Left ventricle myocardium inferior (tissue), 1 donor: Measurements from ENCODE around the gene ARIH2. TPM values are rescaled to one million over a fixed set of nuclear protein-coding genes. Genes with fewer than 3 reads are reported as not detected.
"Not testable (repeated sequence)": the region's sequence is repeated elsewhere in the genome, so short reads cannot be mapped to it uniquely, and the experiment has no call there.

Experiments
- DNase-seq: peaks from one replicate; pipeline ENCODE4 v3.0.0-alpha.2; 2020
- H3K27ac ChIP-seq: fragments of 200-600 bp; replicated peaks from 2 replicates; pipeline ENCODE4 v1.8.0; 2021
- H3K27me3 ChIP-seq: fragments of 200-600 bp; 2 replicates; pipeline ENCODE4 v1.8.0; 2021; ENCODE audit warnings: low read depth
- H3K36me3 ChIP-seq: fragments of 200-600 bp; 2 replicates; pipeline ENCODE4 v1.8.0; 2021
- H3K4me1 ChIP-seq: fragments of 200-600 bp; 2 replicates; pipeline ENCODE4 v1.8.0; 2021
- H3K4me3 ChIP-seq: fragments of 200-600 bp; 2 replicates; pipeline ENCODE4 v1.8.0; 2021; ENCODE audit warnings: mild to moderate bottlenecking, moderate library complexity
- H3K9me3 ChIP-seq: fragments of 200-600 bp; replicated peaks from 2 replicates; pipeline ENCODE4 v1.8.0; 2021
- intact Hi-C: fragments of 100-400 bp; cut with micrococcal nuclease; formaldehyde crosslinking; loops from one replicate; pipeline ENCODE4 v1.11.0; 2022
- total RNA-seq: library from RNA; stranded (reverse); fragmentation: NEBNext Ultra II Directional; extraction: Animal tissue kit (Norgen Biotek cat#: 25700); gene quantifications from one replicate; pipeline ENCODE4 v1.2.1, GENCODE V29; 2021
- TF ChIP-seq, protein P1 (sequence below): fragments of 200-600 bp; IDR thresholded peaks from 2 replicates; pipeline ENCODE4 v1.8.0; 2021; ENCODE audit warnings: antibody characterized with exemption, mild to moderate bottlenecking, borderline replicate concordance
- donor health status: DM: no; HTN: yes; CAD: no; lungs with severe emphysema.

The ARIH2 gene
- total RNA-seq, 1 donor from 2014 or later, result 180 TPM

DNA sequence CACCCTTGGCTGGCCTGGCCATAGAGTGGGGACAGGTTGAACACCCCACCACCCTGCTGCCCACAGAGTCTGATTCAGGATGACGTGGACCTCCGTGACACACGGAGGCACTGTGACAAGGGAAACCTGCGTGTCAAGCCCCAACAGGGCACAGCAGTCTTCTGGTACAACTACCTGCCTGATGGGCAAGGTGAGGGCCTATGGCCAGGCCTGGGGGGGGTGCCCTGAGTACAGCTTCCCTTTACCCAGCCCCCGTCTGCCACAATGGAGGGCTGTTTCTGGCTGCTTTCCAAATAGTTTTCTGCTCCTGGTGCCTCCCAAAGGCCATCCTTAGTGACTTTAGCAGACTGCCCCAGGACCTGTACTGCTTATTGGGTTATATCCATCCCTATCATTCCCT is 87.4 kb downstream of the ARIH2 start:
- intact Hi-C loops, result no loop called here
- TF ChIP-seq, protein P1, sequence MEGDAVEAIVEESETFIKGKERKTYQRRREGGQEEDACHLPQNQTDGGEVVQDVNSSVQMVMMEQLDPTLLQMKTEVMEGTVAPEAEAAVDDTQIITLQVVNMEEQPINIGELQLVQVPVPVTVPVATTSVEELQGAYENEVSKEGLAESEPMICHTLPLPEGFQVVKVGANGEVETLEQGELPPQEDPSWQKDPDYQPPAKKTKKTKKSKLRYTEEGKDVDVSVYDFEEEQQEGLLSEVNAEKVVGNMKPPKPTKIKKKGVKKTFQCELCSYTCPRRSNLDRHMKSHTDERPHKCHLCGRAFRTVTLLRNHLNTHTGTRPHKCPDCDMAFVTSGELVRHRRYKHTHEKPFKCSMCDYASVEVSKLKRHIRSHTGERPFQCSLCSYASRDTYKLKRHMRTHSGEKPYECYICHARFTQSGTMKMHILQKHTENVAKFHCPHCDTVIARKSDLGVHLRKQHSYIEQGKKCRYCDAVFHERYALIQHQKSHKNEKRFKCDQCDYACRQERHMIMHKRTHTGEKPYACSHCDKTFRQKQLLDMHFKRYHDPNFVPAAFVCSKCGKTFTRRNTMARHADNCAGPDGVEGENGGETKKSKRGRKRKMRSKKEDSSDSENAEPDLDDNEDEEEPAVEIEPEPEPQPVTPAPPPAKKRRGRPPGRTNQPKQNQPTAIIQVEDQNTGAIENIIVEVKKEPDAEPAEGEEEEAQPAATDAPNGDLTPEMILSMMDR, result no peak
- Histone ChIP-seq H3K4me1 (peaks cover 29% of the 10 kb centered on the region), H3K9me3 (no peaks in the 10 kb centered on the region), H3K36me3 (no peaks in the 10 kb centered on the region), H3K27ac (peak overlapping the region; percentile 98), H3K27me3 (no peaks in the 10 kb centered on the region), H3K4me3 (peak overlapping the region; percentile 91)
- no peak for DNase-seq

DNA sequence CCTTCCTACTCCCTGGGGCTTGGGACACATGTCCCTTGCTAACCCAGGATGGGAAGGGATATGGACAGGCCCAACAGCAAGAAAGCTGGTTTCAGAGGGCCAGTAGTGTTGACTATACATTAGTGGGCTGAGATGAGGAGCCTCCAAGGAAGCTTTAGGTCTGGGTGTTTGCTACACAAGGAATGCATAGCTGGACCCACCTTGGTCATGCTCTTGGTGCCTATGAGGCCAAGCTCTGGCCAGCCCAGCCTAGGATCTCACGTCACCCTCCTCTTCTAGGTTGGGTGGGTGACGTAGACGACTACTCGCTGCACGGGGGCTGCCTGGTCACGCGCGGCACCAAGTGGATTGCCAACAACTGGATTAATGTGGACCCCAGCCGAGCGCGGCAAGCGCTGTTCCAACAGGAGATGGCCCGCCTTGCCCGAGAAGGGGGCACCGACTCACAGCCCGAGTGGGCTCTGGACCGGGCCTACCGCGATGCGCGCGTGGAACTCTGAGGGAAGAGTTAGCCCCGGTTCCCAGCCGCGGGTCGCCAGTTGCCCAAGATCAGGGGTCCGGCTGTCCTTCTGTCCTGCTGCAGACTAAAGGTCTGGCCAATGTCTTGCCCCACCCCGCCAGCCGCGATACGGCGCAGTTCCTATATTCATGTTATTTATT is 87.9 kb downstream of the ARIH2 start:
- Histone ChIP-seq H3K4me1 (peaks cover 32% of the 10 kb centered on the region), H3K36me3 (peaks cover 2% of the 10 kb centered on the region), H3K27me3 (no peaks in the 10 kb centered on the region), H3K4me3 (peak overlapping the region; percentile 91), H3K27ac (peak overlapping the region; percentile 98), H3K9me3 (no peaks in the 10 kb centered on the region)
- DNase-seq, result peak; percentile 50
- TF ChIP-seq, protein P1, result no peak
- intact Hi-C loops, result no loop called here

DNA sequence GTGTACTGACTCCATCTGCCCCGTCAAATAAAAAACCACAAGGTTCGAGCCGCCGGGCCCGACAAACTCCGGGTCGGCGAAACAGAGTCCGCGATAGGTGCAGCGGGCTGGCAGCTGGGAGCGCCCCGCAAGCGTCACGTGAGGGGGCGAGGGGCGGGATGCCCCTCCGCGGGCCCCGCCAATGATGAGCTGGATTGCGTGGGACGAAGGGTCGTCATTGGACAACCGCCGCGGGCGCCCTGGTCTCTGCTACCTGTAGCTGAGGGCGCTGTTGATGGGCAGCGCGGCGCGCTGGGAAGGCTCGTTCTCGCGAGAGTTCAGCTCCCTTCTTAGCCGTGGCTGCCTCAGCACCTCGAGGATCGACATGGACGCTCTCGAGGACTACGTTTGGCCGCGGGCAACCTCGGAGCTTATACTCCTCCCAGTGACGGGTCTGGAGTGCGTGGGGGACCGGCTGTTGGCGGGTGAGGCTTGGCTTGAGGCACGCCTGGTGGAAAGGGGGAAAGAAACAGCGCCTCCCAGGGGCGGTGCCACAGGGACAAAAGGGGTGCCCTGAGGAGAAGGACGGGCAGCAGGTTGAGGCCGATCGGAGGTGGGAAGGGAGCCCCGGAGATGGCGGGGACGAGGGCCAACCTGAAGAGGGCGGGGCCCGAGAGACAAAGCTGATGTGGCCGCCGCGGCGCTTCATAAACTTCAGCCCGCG is 88.6 kb downstream of the ARIH2 start, which contains the start of gene WDR6:
TSS of gene WDR6 (plus strand) at position 324 of the 703 bp plus-strand sequence. CDS start at position 365, 41 bp downstream.
- Histone ChIP-seq H3K27ac (peak within 1 kb of the TSS; percentile 98), H3K36me3 (peaks cover 9% of the 10 kb centered on the region), H3K9me3 (no peaks in the 10 kb centered on the region), H3K27me3 (no peaks in the 10 kb centered on the region), H3K4me3 (peak within 1 kb of the TSS; percentile 91), H3K4me1 (peaks cover 38% of the 10 kb centered on the region)
- intact Hi-C loops, result no loop called here
- peak; percentile 97 for DNase-seq
- TF ChIP-seq, protein P1, result peak; percentile 55

DNA sequence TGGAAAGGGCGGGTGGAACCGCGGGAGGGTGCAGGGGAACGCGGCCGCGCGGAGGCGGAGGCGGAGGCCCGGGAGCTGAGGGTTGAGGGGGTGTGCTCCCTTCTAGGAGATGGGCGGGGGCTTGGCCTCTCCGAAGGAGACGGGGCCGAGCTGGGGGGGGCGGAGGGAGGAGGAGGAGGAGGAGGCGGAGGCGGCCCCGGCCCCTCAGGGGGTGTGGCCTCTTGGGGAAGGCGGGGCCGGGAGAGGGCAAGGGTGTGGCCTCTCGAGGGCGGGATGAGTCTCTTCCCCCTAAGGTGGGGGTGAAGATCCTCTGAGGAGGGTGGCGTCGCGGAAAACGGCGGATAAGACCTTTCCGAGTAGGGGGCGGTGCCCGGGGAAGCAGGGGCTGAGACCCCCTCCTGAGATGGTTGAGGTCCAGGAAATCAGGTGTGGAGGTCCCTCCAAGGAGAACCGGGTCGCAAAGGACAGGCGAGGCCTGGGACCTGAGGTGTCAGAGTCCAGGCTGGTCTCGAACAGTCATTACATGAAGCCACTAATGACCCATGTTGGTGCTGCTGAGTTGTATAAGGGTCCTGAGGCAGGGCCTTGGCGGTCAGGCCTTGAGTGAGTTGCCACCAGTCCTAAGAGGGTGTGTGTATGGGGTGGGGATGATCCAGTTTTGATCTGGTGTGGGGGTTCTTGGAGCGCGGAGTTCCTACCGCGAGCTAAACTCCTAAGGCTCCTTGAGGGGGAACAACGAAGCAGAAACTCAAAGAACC is 89.3 kb downstream of the ARIH2 start:
- intact Hi-C loops, result no loop called here
- peak; percentile 88 for DNase-seq
- Histone ChIP-seq H3K27me3 (no peaks in the 10 kb centered on the region), H3K9me3 (no peaks in the 10 kb centered on the region), H3K27ac (peak overlapping the region; percentile 98), H3K36me3 (peaks cover 14% of the 10 kb centered on the region), H3K4me3 (peak overlapping the region; percentile 91), H3K4me1 (peaks cover 46% of the 10 kb centered on the region)
- TF ChIP-seq, protein P1, result no peak

DNA sequence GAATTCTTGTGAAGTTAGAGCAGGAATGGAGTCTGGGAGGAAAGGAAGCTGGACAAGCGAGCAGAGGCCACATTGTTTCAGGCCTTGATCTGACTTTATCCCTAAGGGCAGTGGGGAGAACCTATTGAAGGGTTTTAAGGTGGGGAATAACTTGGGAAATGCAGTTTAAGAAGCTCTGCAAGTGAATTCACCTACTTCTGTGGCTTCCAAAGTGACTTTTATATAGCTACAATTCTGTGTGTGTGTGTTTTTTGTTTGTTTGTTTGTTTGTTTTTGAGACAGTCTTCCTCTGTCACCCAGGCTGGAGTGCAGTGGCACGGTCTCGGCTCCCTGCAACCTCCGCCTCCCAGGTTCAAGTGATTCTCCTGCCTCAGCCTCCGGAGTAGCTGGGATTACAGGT is 90.0 kb downstream of the ARIH2 start:
- H3K4me3 ChIP-seq, result peak overlapping the region; percentile 91

More for the DNA sequence above, 90.0 kb downstream of the ARIH2 start:
- DNase-seq, H3K27me3 ChIP-seq, H3K9me3 ChIP-seq, intact Hi-C loops: not testable (repeated sequence)
- Histone ChIP-seq H3K36me3 (peaks cover 20% of the 10 kb centered on the region), H3K27ac (peak overlapping the region; percentile 98), H3K4me1 (peaks cover 52% of the 10 kb centered on the region)
